ENCODE measurements around the gene SLC1A7.

DNA sequence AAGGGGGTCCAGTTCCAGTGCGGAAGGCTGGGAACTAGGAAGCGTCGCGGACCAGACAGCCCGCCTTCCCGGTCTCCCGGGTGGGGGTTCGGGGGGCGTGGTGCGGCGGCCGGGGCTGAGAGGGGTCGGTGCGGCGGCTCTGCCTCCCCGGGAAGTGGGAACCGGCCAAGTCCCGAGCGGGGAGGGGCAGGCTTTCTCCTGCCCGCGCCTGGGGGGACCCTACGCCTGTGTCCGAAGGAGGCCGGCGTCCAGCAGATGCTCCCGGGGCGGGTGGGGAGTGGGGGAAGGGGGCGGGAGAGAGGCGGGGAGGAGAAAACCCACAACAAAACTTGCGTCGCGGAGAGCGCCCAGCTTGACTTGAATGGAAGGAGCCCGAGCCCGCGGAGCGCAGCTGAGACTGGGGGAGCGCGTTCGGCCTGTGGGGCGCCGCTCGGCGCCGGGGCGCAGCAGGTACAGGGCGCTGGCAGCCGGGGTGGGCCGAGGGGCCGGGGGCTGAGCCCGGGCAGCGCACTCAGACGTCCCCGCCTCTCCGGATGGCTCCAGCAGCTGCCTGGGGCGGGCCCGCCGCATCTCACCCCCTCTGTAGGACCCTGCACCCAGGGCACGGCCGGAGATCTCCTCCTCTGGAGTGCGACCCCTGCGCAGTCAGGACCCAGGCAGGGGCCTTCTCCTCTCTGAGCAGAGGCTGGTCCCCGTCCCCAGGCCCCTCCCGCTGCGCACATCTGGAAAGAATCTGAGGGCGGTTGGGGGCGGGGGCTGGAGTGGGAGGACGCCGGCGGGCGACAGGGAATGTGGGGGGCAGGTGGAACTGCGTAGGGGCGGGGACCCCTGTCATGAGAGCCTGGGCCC is 80.4 kb downstream of the SLC1A7 start, which contains the start of gene PODN:
- TF ChIP-seq POLR2A (IDR thresholded peaks at IDR 0.05; ENCODE audit: borderline replicate concordance, extremely low read depth, insufficient read depth, insufficient read length) (no peak), ZNF274 (IDR thresholded peaks at IDR 0.05; ENCODE audit: low read depth, low read length) (no peak), SP1 (IDR thresholded peaks at IDR 0.05; ENCODE audit: low read depth) (no peak), RAD21 (IDR thresholded peaks at IDR 0.05; ENCODE audit: low read depth) (no peak)
- TF ChIP-seq, protein P1, sequence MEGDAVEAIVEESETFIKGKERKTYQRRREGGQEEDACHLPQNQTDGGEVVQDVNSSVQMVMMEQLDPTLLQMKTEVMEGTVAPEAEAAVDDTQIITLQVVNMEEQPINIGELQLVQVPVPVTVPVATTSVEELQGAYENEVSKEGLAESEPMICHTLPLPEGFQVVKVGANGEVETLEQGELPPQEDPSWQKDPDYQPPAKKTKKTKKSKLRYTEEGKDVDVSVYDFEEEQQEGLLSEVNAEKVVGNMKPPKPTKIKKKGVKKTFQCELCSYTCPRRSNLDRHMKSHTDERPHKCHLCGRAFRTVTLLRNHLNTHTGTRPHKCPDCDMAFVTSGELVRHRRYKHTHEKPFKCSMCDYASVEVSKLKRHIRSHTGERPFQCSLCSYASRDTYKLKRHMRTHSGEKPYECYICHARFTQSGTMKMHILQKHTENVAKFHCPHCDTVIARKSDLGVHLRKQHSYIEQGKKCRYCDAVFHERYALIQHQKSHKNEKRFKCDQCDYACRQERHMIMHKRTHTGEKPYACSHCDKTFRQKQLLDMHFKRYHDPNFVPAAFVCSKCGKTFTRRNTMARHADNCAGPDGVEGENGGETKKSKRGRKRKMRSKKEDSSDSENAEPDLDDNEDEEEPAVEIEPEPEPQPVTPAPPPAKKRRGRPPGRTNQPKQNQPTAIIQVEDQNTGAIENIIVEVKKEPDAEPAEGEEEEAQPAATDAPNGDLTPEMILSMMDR (IDR thresholded peaks at IDR 0.05 in 2 of 3, conservative IDR thresholded peaks at IDR 0.05 in 1 of 3; ENCODE audit: borderline replicate concordance in 1 of 3, insufficient read depth in 1 of 3, low read depth in 2 of 3, low read length in 2 of 3), result no peak
- TF ChIP-seq, protein P2, sequence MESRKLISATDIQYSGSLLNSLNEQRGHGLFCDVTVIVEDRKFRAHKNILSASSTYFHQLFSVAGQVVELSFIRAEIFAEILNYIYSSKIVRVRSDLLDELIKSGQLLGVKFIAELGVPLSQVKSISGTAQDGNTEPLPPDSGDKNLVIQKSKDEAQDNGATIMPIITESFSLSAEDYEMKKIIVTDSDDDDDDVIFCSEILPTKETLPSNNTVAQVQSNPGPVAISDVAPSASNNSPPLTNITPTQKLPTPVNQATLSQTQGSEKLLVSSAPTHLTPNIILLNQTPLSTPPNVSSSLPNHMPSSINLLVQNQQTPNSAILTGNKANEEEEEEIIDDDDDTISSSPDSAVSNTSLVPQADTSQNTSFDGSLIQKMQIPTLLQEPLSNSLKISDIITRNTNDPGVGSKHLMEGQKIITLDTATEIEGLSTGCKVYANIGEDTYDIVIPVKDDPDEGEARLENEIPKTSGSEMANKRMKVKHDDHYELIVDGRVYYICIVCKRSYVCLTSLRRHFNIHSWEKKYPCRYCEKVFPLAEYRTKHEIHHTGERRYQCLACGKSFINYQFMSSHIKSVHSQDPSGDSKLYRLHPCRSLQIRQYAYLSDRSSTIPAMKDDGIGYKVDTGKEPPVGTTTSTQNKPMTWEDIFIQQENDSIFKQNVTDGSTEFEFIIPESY (IDR thresholded peaks at IDR 0.05; ENCODE audit: extremely low read depth, insufficient replicate concordance, low read length), result no peak

All from HCT116 (cell line).